Mammary epithelial cell (primary cell): ENCODE data around the gene ERCC1.
"Not testable (repeated sequence)": the region's sequence is repeated elsewhere in the genome, so short reads cannot be mapped to it uniquely, and the experiment has no call there.

ENCODE experiments used
- EZH2 ChIP-seq: IDR thresholded peaks from 2 replicates; pipeline ENCODE4 v1.6.1; 2012; ENCODE audit warnings: low read length, inconsistent platforms, borderline replicate concordance
- TF ChIP-seq, protein P1 (sequence below), 2 donors: IDR thresholded peaks in 1 of 2; conservative IDR thresholded peaks in 1 of 2; 2 replicates each; pipeline ENCODE4 v1.5.1; 2011 to 2012; ENCODE audit warnings: inconsistent platforms in 2 of 2, low read length in 2 of 2, mild to moderate bottlenecking in 2 of 2, control low read depth in 1 of 2, low read depth in 1 of 2; ENCODE audit not compliant: insufficient read depth in 1 of 2; ENCODE audit errors: extremely low read depth in 1 of 2

DNA sequence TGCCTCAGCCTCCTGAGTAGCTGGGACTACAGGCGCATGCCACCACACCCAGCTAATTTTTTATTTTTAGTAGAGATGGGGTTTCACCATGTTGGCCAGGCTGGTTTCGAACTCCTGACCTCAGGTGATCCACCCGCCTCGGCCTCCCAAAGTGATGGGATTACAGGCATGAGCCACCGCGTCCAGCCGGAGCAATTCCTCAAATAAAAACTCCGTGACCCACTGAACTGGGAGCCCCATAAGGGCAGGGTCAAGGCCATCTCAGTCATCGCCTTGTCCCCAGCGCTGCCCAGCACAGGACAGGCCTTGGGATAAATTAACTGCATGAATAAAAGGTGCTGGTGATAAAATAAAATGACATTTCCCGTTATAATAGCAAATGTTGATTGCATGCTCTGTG lies 6.2 kb upstream of the ERCC1 start:
- TF ChIP-seq, protein P1, sequence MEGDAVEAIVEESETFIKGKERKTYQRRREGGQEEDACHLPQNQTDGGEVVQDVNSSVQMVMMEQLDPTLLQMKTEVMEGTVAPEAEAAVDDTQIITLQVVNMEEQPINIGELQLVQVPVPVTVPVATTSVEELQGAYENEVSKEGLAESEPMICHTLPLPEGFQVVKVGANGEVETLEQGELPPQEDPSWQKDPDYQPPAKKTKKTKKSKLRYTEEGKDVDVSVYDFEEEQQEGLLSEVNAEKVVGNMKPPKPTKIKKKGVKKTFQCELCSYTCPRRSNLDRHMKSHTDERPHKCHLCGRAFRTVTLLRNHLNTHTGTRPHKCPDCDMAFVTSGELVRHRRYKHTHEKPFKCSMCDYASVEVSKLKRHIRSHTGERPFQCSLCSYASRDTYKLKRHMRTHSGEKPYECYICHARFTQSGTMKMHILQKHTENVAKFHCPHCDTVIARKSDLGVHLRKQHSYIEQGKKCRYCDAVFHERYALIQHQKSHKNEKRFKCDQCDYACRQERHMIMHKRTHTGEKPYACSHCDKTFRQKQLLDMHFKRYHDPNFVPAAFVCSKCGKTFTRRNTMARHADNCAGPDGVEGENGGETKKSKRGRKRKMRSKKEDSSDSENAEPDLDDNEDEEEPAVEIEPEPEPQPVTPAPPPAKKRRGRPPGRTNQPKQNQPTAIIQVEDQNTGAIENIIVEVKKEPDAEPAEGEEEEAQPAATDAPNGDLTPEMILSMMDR (conservative IDR thresholded peaks at IDR 0.05 in 1 of 2, IDR thresholded peaks at IDR 0.05 in 1 of 2; ENCODE audit: extremely low read depth in 1 of 2, insufficient read depth in 1 of 2, low read depth in 1 of 2, low read length in 2 of 2): not testable (repeated sequence)
- not testable (repeated sequence) for TF ChIP-seq EZH2
